ENCODE data around the gene NPLOC4.

Gene NPLOC4

GRCh38 chr17:81636505-81637288, at the start of gene NPLOC4, which contains the start of gene TSPAN10:
Gene NPLOC4, minus strand, starts transcription at chr17:81637112. Its CDS starts 182 bp downstream, at chr17:81636930.
Gene TSPAN10, plus strand, starts transcription at chr17:81637196. Its CDS starts 5,217 bp downstream, at chr17:81642413.
- peak; percentile 84 for DNase-seq (ENCODE audit: low read depth)

GRCh38 chr17:81686614-81687013, 49.7 kb upstream of the NPLOC4 start:
- DNase-seq (ENCODE audit: low read depth), result no peak

- DNase-seq (ENCODE audit: low read depth), result peak; percentile 74
These were observed 48.2 kb upstream of the NPLOC4 start for GRCh38 chr17:81685108-81685507.

GRCh38 chr17:81684442-81684911, 47.6 kb upstream of the NPLOC4 start:
- DNase-seq (ENCODE audit: low read depth), result no peak

- peak; percentile 98 for DNase-seq (ENCODE audit: low read depth)
These were observed 46.9 kb upstream of the NPLOC4 start, which contains the start of the genes ARL16 and HGS for GRCh38 chr17:81683584-81684441. Gene ARL16, minus strand, starts transcription at chr17:81683797. Its CDS starts 44 bp downstream, at chr17:81683753. Gene HGS, plus strand, starts transcription at chr17:81684011. Its CDS starts 56 bp downstream, at chr17:81684067.

- no peak for DNase-seq (ENCODE audit: low read depth)
These were observed 46.3 kb upstream of the NPLOC4 start for GRCh38 chr17:81683208-81683583.

- DNase-seq (ENCODE audit: low read depth), result peak; percentile 18
These were observed 45.8 kb upstream of the NPLOC4 start for GRCh38 chr17:81682565-81683207.

- DNase-seq (ENCODE audit: low read depth), result no peak
These were observed 44.8 kb upstream of the NPLOC4 start for GRCh38 chr17:81681672-81682071.

GRCh38 chr17:81680150-81680549, 43.2 kb upstream of the NPLOC4 start:
- no peak for DNase-seq (ENCODE audit: low read depth)

GRCh38 chr17:81676906-81677305, 40.0 kb upstream of the NPLOC4 start:
- no peak for DNase-seq (ENCODE audit: low read depth)

GRCh38 chr17:81675515-81676221, 38.8 kb upstream of the NPLOC4 start:
- peak; percentile 51 for DNase-seq (ENCODE audit: low read depth)

- DNase-seq (ENCODE audit: low read depth), result no peak
These were observed 36.8 kb upstream of the NPLOC4 start for GRCh38 chr17:81673561-81674258.

- no peak for DNase-seq (ENCODE audit: low read depth)
These were observed 36.0 kb upstream of the NPLOC4 start for GRCh38 chr17:81672954-81673353.

GRCh38 chr17:81672504-81672903, 35.6 kb upstream of the NPLOC4 start:
- DNase-seq (ENCODE audit: low read depth), result no peak

GRCh38 chr17:81667754-81668153, 30.8 kb upstream of the NPLOC4 start:
- DNase-seq (ENCODE audit: low read depth), result no peak

- peak; percentile 97 for DNase-seq (ENCODE audit: low read depth)
These were observed 29.7 kb upstream of the NPLOC4 start, which contains the start of the genes CCDC137 and OXLD1 for GRCh38 chr17:81666342-81667191. Gene CCDC137, plus strand, starts transcription at chr17:81666737. Its CDS starts 30 bp downstream, at chr17:81666767. Gene OXLD1, minus strand, starts transcription at chr17:81666605. Its CDS starts 28 bp downstream, at chr17:81666577.

GRCh38 chr17:81666092-81666341, 29.1 kb upstream of the NPLOC4 start:
- no peak for DNase-seq (ENCODE audit: low read depth)

GRCh38 chr17:81665205-81666091, 28.5 kb upstream of the NPLOC4 start:
- DNase-seq (ENCODE audit: low read depth), result peak; percentile 23

GRCh38 chr17:81664051-81664470, 27.1 kb upstream of the NPLOC4 start:
- DNase-seq (ENCODE audit: low read depth), result no peak

All from EH (cell line).